Activated CD8-positive, alpha-beta memory T cell treated with anti-CD3 and anti-CD28 coated beads, Interleukin-2, amount 50 U/mL, for 48 hours (primary cell): ENCODE data around the gene HS3ST1.

Experiments
- DNase-seq: peaks from one replicate; pipeline ENCODE4 v3.0.0-alpha.2; 2020

HS3ST1 gene

GRCh38 chr4:11428231-11428898 lies at the start of gene HS3ST1:
TSS of gene HS3ST1 (minus strand) at chr4:11428894. CDS start at chr4:11400005, 28,889 bp downstream.
- peak; percentile 56 for DNase-seq

DNA sequence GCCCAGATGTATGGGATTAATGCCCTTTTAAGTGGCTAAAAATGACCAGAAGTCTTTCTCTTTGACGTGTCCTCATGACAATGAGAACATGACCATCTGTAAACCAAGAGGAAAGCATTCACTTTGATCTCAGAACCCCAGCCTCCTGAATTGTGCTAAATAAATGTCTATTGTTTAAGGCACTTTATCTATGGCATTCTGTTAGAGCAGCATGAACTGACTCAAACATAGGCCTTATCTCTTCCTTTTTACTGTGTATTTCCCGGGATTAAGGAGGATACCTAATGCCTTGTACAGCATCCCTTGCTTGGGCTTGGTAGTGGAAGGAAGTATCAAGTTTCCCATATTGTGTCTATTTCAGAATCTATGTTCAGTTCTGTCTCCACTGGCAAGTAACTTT lies 47.2 kb upstream of the HS3ST1 start:
- no peak for DNase-seq

GRCh38 chr4:11474146-11474545 lies 45.5 kb upstream of the HS3ST1 start:
- no peak for DNase-seq

DNA sequence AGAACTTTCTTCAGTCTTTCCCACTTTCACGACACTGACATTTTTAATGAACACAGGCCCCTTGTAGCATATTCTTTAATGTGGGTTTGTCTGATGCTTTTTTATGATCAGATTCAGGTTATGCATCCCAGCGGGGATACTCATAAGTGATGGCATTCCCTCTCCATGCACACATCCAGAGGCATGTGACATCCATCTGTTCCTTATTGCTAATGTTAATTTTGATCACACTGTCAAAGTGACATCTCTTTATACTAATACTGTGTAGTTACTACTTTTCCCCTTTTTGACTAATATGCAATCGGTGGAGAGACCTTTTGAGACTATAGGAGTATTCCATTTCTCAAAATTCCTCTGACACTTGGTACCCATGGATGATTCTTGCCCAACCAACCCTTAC lies 43.8 kb upstream of the HS3ST1 start:
- no peak for DNase-seq

DNA sequence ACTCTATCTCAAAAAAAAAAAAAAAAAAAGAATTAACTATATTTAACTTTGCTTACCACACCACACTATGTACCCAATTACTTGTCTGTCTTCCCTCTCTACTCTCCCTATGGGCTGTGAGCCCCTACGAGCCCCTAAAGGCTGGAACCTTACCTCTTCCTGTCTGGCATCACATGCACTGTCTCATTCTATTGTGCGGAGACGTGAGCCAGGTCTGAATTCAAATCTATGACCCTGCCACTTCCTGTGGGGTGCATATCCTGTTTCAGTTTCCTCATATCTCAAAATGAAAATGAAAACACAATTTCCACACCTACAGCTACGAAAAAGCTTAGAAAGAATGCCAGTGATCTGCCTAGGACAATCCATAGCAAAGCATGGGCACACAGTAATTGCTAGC lies 42.9 kb upstream of the HS3ST1 start:
- no peak for DNase-seq

DNA sequence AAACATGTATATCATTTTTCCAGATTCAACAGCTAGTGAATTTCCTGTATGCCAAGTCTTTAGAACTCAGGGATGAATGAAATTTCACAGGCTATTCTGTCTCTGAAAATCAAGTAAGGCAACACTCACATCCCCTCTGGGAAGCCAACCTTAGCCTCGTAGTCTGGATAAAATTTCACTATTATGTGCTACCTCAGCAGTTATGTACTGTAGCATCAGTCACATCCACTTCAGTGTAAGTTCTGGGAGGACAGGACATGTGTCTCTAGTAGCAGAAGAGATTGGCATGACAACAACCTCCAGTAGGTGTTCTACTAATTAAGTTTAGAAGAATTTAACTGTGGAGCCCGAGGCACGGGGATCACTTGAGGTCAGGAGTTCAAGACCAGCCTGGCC lies 42.4 kb upstream of the HS3ST1 start:
- no peak for DNase-seq

DNA sequence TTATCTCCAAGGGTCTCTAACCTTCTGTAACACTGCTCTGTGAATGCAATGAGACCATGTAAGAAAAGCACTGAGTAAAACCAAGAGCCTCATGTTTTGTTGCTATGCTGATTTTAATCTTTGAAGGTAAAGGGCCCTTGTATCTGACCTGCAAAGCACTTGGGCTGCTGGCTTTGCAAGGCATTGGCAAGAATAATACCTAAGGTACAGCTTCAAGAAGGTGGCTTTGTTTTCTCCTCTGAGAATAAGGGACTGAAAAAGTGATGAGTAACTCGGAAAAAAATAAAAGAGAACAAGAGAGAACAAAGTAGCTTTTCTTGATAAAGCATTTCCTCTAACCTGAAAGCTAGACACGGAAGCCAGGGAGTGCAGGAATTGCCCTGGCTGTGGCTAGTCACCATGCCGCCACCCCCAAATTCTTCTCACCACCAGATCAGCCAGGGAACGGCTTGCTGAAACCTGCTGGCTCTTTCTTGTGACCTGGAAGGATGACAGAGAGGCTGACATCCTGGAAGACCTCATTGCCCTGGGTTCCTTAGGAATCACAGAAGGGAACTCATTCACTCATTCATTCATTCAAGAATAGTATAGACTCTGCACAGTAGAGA lies 41.8 kb upstream of the HS3ST1 start:
- no peak for DNase-seq

- no peak for DNase-seq
Measured at GRCh38 chr4:11469650-11470437, 41.1 kb upstream of the HS3ST1 start.

- no peak for DNase-seq
Measured at GRCh38 chr4:11468901-11469300, 40.2 kb upstream of the HS3ST1 start.

- DNase-seq, result no peak
Measured at GRCh38 chr4:11467931-11468330, 39.2 kb upstream of the HS3ST1 start.

GRCh38 chr4:11463707-11464106 lies 35.0 kb upstream of the HS3ST1 start:
- no peak for DNase-seq

DNA sequence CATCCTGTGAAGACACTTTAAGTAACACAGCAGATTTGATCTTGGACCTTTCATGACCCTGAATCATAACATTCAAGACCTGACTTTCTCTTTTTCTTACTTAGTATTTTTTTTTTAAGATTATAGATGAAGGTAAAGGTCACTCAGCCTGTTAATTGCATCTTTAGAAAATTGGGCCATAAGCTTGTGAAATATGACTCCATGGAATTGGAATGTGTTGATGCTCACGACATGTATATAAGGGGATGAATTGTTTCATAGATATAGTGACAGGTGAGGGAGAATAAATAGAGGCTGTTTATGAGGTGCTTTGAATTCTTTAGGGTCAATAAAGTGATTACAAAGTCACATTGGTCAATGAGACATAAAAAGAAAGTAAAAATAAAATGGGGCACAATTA lies 27.7 kb upstream of the HS3ST1 start:
- no peak for DNase-seq

GRCh38 chr4:11455201-11455835 lies 26.6 kb upstream of the HS3ST1 start:
- no peak for DNase-seq

DNA sequence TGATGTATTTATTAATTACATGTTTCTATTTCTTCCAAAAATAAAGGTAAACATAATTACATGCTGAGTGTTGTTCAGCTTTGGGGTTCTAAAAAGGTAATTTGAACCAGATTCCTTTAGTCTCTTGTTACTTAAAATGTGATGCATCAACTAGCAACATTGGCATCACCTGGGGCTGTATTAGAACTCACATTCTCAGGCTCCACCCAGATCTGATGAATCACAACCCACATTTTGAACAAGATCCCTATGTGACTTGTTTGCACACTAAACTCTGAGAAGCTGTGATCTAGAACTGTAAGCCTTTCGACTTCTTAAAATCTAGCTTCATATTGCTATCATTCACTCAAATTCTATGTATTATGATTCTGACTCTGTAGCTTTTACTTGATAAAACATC lies 23.0 kb upstream of the HS3ST1 start:
- no peak for DNase-seq

GRCh38 chr4:11446155-11446811 lies 17.6 kb upstream of the HS3ST1 start:
- no peak for DNase-seq

DNA sequence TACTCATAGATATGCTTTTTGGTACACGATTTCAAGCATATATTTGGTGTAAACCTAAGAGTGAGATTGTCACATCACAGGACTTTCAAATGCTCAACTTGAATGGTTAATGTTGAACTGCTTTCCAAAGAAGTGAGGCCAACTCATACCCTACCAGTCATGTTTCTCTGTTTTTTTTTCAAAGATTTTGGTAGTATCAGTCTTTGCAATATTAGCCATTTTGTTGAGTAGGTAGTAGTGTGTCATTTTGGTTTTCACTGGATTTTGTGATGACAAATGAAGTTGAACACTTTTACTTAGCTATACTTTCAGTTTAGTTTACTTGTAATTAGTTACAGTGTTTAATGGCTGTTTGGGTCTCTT lies 12.5 kb upstream of the HS3ST1 start:
- no peak for DNase-seq

DNA sequence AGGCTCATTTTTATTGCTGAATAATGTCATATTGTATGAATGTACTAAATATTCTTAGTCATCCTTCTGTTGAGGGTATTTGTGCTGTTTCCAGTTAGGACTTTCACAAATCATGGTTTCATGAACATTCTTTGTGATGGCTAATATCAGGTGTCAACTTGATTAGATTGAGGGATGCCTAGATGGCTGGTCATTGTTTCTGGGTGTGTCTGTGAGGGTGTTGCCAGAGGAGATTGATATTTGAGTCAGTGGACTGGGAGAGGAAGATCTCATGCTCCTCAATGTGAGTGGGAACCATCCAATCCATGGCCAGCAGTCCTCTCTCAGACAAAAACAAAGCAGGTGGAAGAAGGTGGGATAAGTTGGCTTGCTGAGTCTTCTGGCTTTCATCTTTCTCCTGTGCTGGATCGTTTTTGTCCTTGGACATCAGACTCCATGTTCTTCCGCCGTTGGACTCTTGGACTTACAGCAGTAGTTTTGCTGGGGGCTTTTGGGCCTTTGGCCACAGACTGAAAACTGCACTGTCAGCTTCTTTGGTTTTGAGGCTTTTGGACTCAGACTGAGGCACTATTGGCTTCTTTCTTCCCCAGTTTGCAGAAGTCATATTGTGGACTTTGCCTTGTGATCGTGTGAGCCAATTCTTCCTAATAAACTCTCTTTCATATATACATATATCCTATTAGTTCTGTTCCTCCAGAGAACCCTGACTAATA lies 11.9 kb upstream of the HS3ST1 start:
- DNase-seq, result no peak

DNA sequence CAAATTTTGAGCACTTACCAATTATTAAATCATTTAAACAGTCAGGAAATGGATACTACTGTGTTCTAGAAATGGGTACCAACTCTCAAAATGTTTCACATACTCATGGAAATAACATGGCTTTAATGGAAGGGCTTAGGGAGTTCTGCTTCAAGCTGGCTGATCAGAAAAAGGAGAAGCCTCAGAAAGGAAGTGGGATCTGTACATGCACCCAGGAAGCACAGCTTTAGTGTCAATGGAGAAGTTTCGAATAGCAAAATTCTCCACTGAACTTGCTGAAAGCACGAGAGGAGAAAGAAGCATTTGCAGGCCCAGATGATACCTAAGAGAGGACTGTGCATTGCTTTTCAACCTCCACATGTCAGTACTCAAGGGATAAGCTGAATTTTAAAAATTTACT lies 11.1 kb upstream of the HS3ST1 start:
- no peak for DNase-seq

DNA sequence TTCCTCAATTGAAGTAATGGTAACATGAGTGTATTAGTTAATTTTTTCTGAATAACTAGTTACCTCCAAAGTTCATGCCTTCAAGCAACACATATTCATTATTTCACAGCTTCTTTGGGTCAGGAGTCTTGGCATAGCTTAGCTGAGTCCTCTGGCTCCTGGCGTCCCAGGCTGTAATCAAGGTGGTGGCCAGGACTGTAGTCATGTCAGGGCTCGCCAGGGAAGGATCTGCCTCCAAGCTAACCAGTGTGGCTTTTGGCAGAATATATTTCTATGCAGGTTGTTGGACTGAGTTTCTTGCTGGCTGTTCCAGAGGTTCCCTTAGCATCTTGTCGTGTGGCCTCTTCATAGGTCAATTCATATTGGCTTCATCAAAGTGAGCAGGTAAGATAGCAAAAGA lies 10.0 kb upstream of the HS3ST1 start:
- no peak for DNase-seq

GRCh38 chr4:11436673-11437072 lies 8.0 kb upstream of the HS3ST1 start:
- no peak for DNase-seq

DNA sequence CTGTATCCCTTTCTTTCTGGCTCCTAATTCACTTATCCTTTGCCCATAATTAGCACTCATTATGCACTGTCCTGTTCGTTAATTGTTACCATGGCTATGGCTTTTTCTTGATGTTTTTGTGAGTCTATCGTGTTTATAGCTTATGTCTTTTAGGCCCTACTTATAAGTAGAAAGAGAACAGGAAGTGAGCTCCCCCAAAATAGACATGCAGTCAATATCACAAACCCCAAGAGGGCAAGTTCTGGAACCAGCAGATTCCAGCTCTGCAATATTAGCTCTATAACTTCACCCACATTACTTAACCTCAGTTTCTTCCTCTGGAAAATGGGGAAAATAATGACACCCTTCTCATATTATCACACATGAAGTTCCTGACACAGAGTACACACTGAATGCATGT lies 7.4 kb upstream of the HS3ST1 start:
- no peak for DNase-seq

DNA sequence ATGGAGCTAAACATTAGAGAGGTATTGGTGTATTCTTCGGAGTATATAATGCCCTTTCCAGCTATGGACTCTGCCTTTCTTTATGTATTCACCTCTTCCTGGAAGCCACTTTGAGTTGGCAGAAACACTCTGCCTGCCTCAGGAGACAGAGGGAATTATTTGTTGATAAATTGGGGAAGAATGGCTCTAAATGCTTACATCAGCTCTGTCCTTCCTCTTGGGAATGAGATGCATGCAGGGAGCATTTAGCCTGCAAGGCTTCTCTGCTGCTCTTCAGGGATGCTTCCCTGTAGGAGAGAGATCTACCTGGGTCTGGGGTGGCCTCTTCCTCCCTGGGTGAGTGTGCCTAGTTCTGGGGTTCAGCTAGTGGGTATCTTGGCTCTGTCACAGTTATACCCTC lies 6.9 kb upstream of the HS3ST1 start:
- DNase-seq, result no peak

DNA sequence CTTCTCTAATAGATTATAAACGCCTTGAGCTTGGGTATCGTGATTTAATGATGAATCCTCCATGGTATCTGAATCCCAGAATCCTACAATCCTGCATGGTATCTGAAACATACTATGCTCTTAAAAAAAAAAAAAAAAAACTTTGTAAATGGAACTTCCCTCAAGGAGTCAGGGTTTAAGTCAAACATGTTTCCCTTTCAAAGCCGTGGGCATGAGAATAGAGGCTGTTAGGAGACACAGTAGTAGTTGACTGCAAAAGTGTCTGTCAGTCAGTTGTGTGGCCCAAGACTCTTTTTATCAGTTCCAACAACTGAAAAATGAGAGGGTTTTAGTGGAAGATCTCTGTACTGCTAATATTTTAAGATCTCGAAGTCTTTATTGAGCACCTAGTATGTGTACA lies 2.4 kb upstream of the HS3ST1 start:
- no peak for DNase-seq
